OCI-LY7 (cell line): ENCODE results near the gene MTF1.

Experiments
- EZH2phosphoT487 ChIP-seq: fragments of 200-600 bp; sonication (generic); IDR thresholded peaks from 2 replicates; pipeline ENCODE4 v1.6.1; 2018; ENCODE audit warnings: low read depth, borderline replicate concordance, mild to moderate bottlenecking, mixed run types, antibody characterized with exemption, low read length, moderate library complexity, mixed read lengths
- TF ChIP-seq, protein P1 (sequence below): fragments of 200-600 bp; sonication (generic); conservative IDR thresholded peaks from 2 replicates; pipeline ENCODE4 v1.5.1; 2014; ENCODE audit warnings: mild to moderate bottlenecking, antibody characterized with exemption, low read length, moderate library complexity, mixed read lengths

GRCh38 chr1:37851782-37852210 lies 7.6 kb downstream of the MTF1 start:
- TF ChIP-seq, protein P1, sequence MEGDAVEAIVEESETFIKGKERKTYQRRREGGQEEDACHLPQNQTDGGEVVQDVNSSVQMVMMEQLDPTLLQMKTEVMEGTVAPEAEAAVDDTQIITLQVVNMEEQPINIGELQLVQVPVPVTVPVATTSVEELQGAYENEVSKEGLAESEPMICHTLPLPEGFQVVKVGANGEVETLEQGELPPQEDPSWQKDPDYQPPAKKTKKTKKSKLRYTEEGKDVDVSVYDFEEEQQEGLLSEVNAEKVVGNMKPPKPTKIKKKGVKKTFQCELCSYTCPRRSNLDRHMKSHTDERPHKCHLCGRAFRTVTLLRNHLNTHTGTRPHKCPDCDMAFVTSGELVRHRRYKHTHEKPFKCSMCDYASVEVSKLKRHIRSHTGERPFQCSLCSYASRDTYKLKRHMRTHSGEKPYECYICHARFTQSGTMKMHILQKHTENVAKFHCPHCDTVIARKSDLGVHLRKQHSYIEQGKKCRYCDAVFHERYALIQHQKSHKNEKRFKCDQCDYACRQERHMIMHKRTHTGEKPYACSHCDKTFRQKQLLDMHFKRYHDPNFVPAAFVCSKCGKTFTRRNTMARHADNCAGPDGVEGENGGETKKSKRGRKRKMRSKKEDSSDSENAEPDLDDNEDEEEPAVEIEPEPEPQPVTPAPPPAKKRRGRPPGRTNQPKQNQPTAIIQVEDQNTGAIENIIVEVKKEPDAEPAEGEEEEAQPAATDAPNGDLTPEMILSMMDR = no peak
- TF ChIP-seq EZH2phosphoT487 = no peak
